DND-41 (cell line): ENCODE results near the gene ANKRD13D.

Experiments used
- EZH2 ChIP-seq: IDR thresholded peaks from 3 replicates; pipeline ENCODE4 v1.6.1; 2012; ENCODE audit warnings: borderline replicate concordance, low read depth, mild to moderate bottlenecking, moderate library complexity, low read length, inconsistent platforms; ENCODE audit not compliant: severe bottlenecking
- TF ChIP-seq, protein P1 (sequence below): IDR thresholded peaks from 2 replicates; pipeline ENCODE4 v1.5.1; 2012; ENCODE audit warnings: borderline replicate concordance, low read length, moderate library complexity, mild to moderate bottlenecking; ENCODE audit not compliant: poor library complexity, severe bottlenecking; ENCODE audit errors: extremely low read depth

GRCh38 chr11:67295846-67296245, 6.7 kb downstream of the ANKRD13D start:
- TF ChIP-seq, protein P1, sequence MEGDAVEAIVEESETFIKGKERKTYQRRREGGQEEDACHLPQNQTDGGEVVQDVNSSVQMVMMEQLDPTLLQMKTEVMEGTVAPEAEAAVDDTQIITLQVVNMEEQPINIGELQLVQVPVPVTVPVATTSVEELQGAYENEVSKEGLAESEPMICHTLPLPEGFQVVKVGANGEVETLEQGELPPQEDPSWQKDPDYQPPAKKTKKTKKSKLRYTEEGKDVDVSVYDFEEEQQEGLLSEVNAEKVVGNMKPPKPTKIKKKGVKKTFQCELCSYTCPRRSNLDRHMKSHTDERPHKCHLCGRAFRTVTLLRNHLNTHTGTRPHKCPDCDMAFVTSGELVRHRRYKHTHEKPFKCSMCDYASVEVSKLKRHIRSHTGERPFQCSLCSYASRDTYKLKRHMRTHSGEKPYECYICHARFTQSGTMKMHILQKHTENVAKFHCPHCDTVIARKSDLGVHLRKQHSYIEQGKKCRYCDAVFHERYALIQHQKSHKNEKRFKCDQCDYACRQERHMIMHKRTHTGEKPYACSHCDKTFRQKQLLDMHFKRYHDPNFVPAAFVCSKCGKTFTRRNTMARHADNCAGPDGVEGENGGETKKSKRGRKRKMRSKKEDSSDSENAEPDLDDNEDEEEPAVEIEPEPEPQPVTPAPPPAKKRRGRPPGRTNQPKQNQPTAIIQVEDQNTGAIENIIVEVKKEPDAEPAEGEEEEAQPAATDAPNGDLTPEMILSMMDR, result no peak
- TF ChIP-seq EZH2, result no peak
